DND-41 (cell line): ENCODE measurements around the gene PERM1.
A peak's percentile ranks its signal among the peaks of the same experiment; 100 is the strongest.

Experiments used
- ATAC-seq: fragments of 200-7000 bp; cut with Tn5 transposase; 3 replicates; pipeline ENCODE4 v1.9.1; 2021; ENCODE audit warnings: low read depth; ENCODE audit not compliant: insufficient read depth
- DNase-seq: peaks from one replicate; pipeline ENCODE4 v3.0.0-alpha.2; 2020
- H2AFZ ChIP-seq: 2 replicates; pipeline ENCODE4 v1.6.0; 2012; ENCODE audit warnings: low read depth, low read length
- H3K27ac ChIP-seq: 2 replicates; pipeline ENCODE4 v1.5.1; 2012; ENCODE audit warnings: low read length, inconsistent platforms
- H3K27me3 ChIP-seq: fragments of 200-600 bp; sonication (generic); 2 replicates; pipeline ENCODE4 v1.6.0; 2012; ENCODE audit warnings: low read length, mild to moderate bottlenecking, inconsistent platforms; ENCODE audit not compliant: insufficient read depth, poor library complexity
- H3K36me3 ChIP-seq: 2 replicates; pipeline ENCODE4 v1.5.1; 2012; ENCODE audit warnings: low read length, inconsistent platforms; ENCODE audit not compliant: insufficient read depth
- H3K4me1 ChIP-seq: 2 replicates; pipeline ENCODE4 v1.5.1; 2012; ENCODE audit warnings: mild to moderate bottlenecking, low read length; ENCODE audit not compliant: insufficient read depth
- H3K4me2 ChIP-seq: 2 replicates; pipeline ENCODE4 v1.6.0; 2012; ENCODE audit warnings: mild to moderate bottlenecking, moderate library complexity, low read length, inconsistent platforms; ENCODE audit not compliant: insufficient read depth
- H3K4me3 ChIP-seq, 2 experiments: fragments of 200-600 bp in 1 of 2; shearing (Covaris generic) in 1 of 2; 2 replicates each; pipeline ENCODE4 v1.5.1; 2012 to 2016; ENCODE audit warnings: inconsistent platforms in 2 of 2, low read length in 2 of 2, mild to moderate bottlenecking in 2 of 2, low read depth in 1 of 2, moderate library complexity in 1 of 2
- H3K79me2 ChIP-seq: 2 replicates; pipeline ENCODE4 v1.6.0; 2012; ENCODE audit warnings: low read length, inconsistent platforms; ENCODE audit not compliant: insufficient read depth
- H3K9ac ChIP-seq: 2 replicates; pipeline ENCODE4 v1.6.0; 2012; ENCODE audit warnings: low read depth, mild to moderate bottlenecking, inconsistent platforms, low read length, moderate library complexity
- H3K9me3 ChIP-seq: 2 replicates; pipeline ENCODE4 v1.5.1; 2012; ENCODE audit warnings: low read length, moderate library complexity, mild to moderate bottlenecking, inconsistent platforms; ENCODE audit not compliant: insufficient read depth, severe bottlenecking
- H4K20me1 ChIP-seq: 2 replicates; pipeline ENCODE4 v1.6.0; 2012; ENCODE audit warnings: low read length; ENCODE audit not compliant: insufficient read depth
- EZH2 ChIP-seq: IDR thresholded peaks from 3 replicates; pipeline ENCODE4 v1.6.1; 2012; ENCODE audit warnings: borderline replicate concordance, low read depth, mild to moderate bottlenecking, moderate library complexity, low read length, inconsistent platforms; ENCODE audit not compliant: severe bottlenecking
- TF ChIP-seq, protein P1 (sequence below): IDR thresholded peaks from 2 replicates; pipeline ENCODE4 v1.5.1; 2012; ENCODE audit warnings: borderline replicate concordance, low read length, moderate library complexity, mild to moderate bottlenecking; ENCODE audit not compliant: poor library complexity, severe bottlenecking; ENCODE audit errors: extremely low read depth

Gene PERM1

DNA sequence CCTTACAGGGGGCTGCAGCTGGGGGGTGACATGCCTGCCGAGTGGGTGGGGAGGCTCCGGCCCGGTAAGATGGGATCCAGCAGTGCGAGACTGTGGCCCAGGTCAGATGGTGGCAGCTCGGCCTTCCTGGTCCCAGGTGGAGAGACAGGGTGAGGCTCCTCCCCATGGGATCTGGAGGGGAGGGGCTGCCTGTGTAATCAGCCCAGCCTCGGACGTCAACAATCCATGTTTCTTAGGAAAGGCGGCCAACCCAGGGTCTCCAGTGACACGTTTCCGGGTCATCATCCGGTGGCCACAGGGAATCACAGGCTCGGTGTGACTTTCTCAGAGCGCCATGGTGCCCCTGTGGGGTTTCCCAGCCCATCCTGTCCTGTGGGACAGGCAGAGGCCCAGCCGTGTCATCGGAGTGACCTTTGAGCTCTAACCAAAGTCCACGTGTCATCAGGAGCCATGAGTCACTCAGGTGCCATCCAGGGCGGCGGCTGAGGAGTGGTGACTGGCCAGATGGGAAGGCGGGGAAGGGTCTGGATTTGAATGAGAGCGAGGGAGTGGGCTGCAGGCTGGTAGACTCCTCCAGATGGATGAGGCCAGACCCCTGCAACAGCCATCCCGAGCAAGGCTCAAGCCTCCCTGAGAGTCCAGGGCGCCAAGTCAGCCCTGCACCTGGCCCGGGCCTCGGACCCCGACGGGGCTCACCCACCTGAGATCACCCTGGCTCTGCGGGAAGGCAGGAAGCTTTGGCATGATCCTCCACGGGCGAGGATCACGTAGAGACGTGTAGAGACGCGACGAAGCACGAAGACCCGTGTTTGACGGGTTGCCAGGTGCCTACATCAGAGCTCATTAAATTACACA is 24.6 kb upstream of the PERM1 start:
- Histone ChIP-seq H3K4me2 (no peak overlapping the region), H3K27ac (no peak overlapping the region)

DNA sequence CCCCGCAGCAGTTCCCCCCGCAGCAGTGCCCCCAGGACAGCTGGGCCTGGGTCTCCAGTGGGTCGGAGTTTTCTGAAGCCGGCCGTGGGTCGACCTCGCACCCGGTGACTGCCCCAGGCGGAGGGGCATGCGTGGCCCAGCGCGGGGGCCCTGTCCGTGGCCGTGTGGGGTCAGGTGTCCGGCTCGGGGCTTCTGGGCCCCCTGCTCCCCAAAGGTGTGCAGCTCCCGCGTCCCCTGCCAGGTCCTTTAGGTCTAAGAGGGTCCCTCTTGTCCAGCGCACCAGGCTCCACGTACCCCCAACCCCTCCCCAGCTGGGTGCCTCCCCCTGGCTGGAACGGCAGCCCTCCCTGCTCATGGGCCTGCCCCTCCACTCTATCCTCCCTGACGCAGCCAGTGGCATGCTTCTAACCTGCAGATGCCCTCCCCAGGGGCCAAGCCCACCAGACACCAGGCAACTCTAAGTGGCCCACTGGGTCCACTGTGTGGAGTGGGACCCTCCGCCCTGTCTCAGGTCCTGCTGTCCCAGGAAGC is 23.9 kb upstream of the PERM1 start:
- no peaks in the 10 kb centered on the region for H3K79me2 ChIP-seq
- H2AFZ ChIP-seq, result no peak overlapping the region
- TF ChIP-seq EZH2, result no peak
- TF ChIP-seq, protein P1, sequence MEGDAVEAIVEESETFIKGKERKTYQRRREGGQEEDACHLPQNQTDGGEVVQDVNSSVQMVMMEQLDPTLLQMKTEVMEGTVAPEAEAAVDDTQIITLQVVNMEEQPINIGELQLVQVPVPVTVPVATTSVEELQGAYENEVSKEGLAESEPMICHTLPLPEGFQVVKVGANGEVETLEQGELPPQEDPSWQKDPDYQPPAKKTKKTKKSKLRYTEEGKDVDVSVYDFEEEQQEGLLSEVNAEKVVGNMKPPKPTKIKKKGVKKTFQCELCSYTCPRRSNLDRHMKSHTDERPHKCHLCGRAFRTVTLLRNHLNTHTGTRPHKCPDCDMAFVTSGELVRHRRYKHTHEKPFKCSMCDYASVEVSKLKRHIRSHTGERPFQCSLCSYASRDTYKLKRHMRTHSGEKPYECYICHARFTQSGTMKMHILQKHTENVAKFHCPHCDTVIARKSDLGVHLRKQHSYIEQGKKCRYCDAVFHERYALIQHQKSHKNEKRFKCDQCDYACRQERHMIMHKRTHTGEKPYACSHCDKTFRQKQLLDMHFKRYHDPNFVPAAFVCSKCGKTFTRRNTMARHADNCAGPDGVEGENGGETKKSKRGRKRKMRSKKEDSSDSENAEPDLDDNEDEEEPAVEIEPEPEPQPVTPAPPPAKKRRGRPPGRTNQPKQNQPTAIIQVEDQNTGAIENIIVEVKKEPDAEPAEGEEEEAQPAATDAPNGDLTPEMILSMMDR, result no peak
- no peaks in the 10 kb centered on the region for H3K9me3 ChIP-seq
- no peak for ATAC-seq
- H4K20me1 ChIP-seq, result peaks cover 12% of the 10 kb centered on the region
- no peak overlapping the region for H3K9ac ChIP-seq
- H3K36me3 ChIP-seq, result no peaks in the 10 kb centered on the region
- no peak overlapping the region for H3K27ac ChIP-seq
- H3K27me3 ChIP-seq, result peaks cover 35% of the 10 kb centered on the region
- H3K4me1 ChIP-seq, result no peaks in the 10 kb centered on the region
- no peak for DNase-seq
- no peak overlapping the region for H3K4me2 ChIP-seq
- H3K4me3 ChIP-seq, result no peak overlapping the region

More for the DNA sequence above, 24.6 kb upstream of the PERM1 start:
- no peaks in the 10 kb centered on the region for H3K79me2 ChIP-seq
- TF ChIP-seq EZH2, result no peak
- TF ChIP-seq, protein P1, result no peak
- DNase-seq, result no peak
- H3K4me1 ChIP-seq, result no peaks in the 10 kb centered on the region
- H3K9ac ChIP-seq, result no peak overlapping the region
- H3K9me3 ChIP-seq, result no peaks in the 10 kb centered on the region
- no peak overlapping the region for H2AFZ ChIP-seq
- no peak for ATAC-seq
- H4K20me1 ChIP-seq, result peaks cover 12% of the 10 kb centered on the region
- H3K36me3 ChIP-seq, result no peaks in the 10 kb centered on the region
- H3K4me3 ChIP-seq, result no peak overlapping the region
- peaks cover 32% of the 10 kb centered on the region for H3K27me3 ChIP-seq

DNA sequence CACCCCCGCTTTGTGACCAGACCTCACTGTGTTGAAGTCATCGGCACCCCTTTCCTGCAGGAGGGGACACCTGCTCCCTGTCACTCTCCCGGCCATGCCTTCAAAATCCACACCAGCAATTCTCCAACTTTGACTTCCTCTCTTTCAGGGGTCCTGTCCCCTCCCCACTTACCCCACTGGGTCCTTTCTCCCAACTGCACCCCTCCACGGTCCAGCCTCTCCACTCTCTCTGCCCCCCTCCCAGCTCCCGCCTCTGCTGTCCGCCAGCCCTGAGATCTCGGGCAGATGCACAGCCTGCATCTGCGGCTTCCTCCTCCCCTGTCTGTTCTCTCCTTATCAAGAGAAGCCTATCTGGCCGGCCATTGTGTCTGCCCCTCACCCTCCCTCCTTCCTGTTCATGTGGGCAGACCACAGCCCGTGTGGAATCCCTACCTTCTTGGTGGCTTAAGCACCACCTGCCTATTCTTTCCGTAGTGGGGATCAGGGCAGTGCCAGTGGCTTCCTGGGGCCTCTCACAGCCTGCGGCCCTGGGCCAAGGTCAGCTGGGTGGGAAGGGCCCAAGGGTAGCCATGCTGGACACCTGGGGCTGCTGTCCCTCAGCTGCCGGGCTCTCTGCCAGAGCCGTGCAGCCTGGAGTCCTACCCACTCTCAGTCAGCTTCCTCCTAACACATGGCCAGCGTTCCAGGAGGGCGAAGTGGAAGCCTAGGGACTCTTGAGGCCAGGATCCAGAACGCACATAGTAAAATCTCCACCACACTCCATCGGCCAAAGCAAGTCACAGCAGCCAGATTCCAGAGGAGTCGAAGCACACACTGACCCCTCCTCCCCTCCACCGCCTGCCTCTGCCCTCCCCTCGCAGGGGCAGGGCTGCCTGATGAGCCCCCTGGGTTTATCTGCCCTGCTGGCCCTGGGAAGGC is 23.1 kb upstream of the PERM1 start:
- H3K4me2 ChIP-seq, result no peak overlapping the region
- peak; percentile 44; the same call in 2 of the 3 replicates for ATAC-seq
- DNase-seq, result no peak

More for the DNA sequence above, 23.1 kb upstream of the PERM1 start:
- no peak overlapping the region for H3K4me3 ChIP-seq
- H3K9me3 ChIP-seq, result no peaks in the 10 kb centered on the region
- peaks cover 43% of the 10 kb centered on the region for H3K27me3 ChIP-seq
- no peak overlapping the region for H2AFZ ChIP-seq
- H3K79me2 ChIP-seq, result no peaks in the 10 kb centered on the region
- no peak overlapping the region for H3K9ac ChIP-seq
- no peaks in the 10 kb centered on the region for H3K4me1 ChIP-seq
- H3K27ac ChIP-seq, result no peak overlapping the region
- peak; percentile 76 for TF ChIP-seq EZH2
- TF ChIP-seq, protein P1, result no peak
- no peaks in the 10 kb centered on the region for H3K36me3 ChIP-seq
- H4K20me1 ChIP-seq, result peaks cover 18% of the 10 kb centered on the region
